Right lung (tissue), 10 donors: ENCODE results near the gene FGF16. TPM values are rescaled to one million over a fixed set of nuclear protein-coding genes. Genes with fewer than 3 reads are reported as not detected.

Experiments used
- DNase-seq, 2 donors: peaks; one replicate each; pipeline ENCODE4 v3.0.0-alpha.2; 2013
- long read RNA-seq, 8 donors: transcript quantifications; one replicate each; lab custom pipeline, GENCODE V29; 2026
- polyA plus RNA-seq, 5 donors: library from polyadenylated mRNA; unstranded; fragments of 120-200 nt; gene quantifications; one replicate each; pipeline versions ENCODE4 v1.2.1 to v1.2.3, GENCODE V29; 2013; ENCODE audit warnings: inconsistent platforms in 1 of 5, low replicate concordance in 1 of 5; ENCODE audit not compliant: insufficient read length in 5 of 5, insufficient read depth in 1 of 5

FGF16 gene
- under 1 TPM; 0.30 to 0.72 (median 0.43) TPM for polyA plus RNA-seq
- long read RNA-seq, donor 1, partial matches to known transcripts, result 0 of 1 reads
- long read RNA-seq, donor 1, other reads (novel, unspliced or antisense), result 0 of 1 reads
- long read RNA-seq, donor 2, result 0 reads
- long read RNA-seq, donor 3, result 0 reads
- long read RNA-seq, donor 4, result 0 reads
- long read RNA-seq, donor 5, result 0 reads
- long read RNA-seq, donor 6, result 0 reads
- long read RNA-seq, donor 7, result 0 reads
- long read RNA-seq, donor 8, result 0 reads

GRCh38 chrX:77446908-77447652 is at the start of gene FGF16:
FGF16 (plus strand) TSS chrX:77447389; CDS start chrX:77447675, 286 bp downstream.
- DNase-seq, result no peak

GRCh38 chrX:77398330-77398954 is 48.7 kb upstream of the FGF16 start:
- no peak for DNase-seq

- no peak for DNase-seq
Observed at GRCh38 chrX:77404419-77404818, 42.8 kb upstream of the FGF16 start.

GRCh38 chrX:77407821-77408220 is 39.4 kb upstream of the FGF16 start:
- peak in 1 of 2 donors; percentile 6 for DNase-seq

- DNase-seq, result no peak
Observed at GRCh38 chrX:77412631-77413030, 34.6 kb upstream of the FGF16 start.

GRCh38 chrX:77415161-77415560 is 32.0 kb upstream of the FGF16 start:
- DNase-seq, result no peak

- no peak for DNase-seq
Observed at GRCh38 chrX:77415882-77416281, 31.3 kb upstream of the FGF16 start.

GRCh38 chrX:77422891-77423648 is 24.1 kb upstream of the FGF16 start:
- no peak for DNase-seq

GRCh38 chrX:77426811-77427210 is 20.4 kb upstream of the FGF16 start:
- no peak for DNase-seq

- DNase-seq, result no peak
Observed at GRCh38 chrX:77427611-77428010, 19.6 kb upstream of the FGF16 start.

GRCh38 chrX:77428551-77428950 is 18.6 kb upstream of the FGF16 start:
- no peak for DNase-seq

- no peak for DNase-seq
Observed at GRCh38 chrX:77431227-77431626, 16.0 kb upstream of the FGF16 start.

GRCh38 chrX:77433001-77433400 is 14.2 kb upstream of the FGF16 start:
- no peak for DNase-seq

- DNase-seq, result no peak
Observed at GRCh38 chrX:77434962-77435361, 12.2 kb upstream of the FGF16 start.

- no peak for DNase-seq
Observed at GRCh38 chrX:77436271-77436670, 10.9 kb upstream of the FGF16 start.

GRCh38 chrX:77436682-77437081 is 10.5 kb upstream of the FGF16 start:
- DNase-seq, result no peak

GRCh38 chrX:77440330-77440729 is 6.9 kb upstream of the FGF16 start:
- no peak for DNase-seq

- DNase-seq, result no peak
Observed at GRCh38 chrX:77441033-77441432, 6.2 kb upstream of the FGF16 start.

- no peak for DNase-seq
Observed at GRCh38 chrX:77441479-77441878, 5.7 kb upstream of the FGF16 start.

- no peak for DNase-seq
Observed at GRCh38 chrX:77442728-77443127, 4.5 kb upstream of the FGF16 start.

- DNase-seq, result no peak
Observed at GRCh38 chrX:77444075-77444474, 3.1 kb upstream of the FGF16 start.

- DNase-seq, result no peak
Observed at GRCh38 chrX:77444545-77444944, 2.6 kb upstream of the FGF16 start.
